22Rv1 (cell line): ENCODE data around the gene ELOVL7.
"Not testable (repeated sequence)": the region's sequence is repeated elsewhere in the genome, so short reads cannot be mapped to it uniquely, and the experiment has no call there.

Source experiments
- ZFX ChIP-seq: fragments of 450-650 bp; IDR thresholded peaks from 2 replicates; pipeline ENCODE4 v1.6.1; 2017; ENCODE audit warnings: antibody characterized with exemption, borderline replicate concordance
- TF ChIP-seq, protein P1 (sequence below): fragments of 450-650 bp; IDR thresholded peaks from 2 replicates; pipeline ENCODE4 v1.5.1; 2017; ENCODE audit warnings: mild to moderate bottlenecking

DNA sequence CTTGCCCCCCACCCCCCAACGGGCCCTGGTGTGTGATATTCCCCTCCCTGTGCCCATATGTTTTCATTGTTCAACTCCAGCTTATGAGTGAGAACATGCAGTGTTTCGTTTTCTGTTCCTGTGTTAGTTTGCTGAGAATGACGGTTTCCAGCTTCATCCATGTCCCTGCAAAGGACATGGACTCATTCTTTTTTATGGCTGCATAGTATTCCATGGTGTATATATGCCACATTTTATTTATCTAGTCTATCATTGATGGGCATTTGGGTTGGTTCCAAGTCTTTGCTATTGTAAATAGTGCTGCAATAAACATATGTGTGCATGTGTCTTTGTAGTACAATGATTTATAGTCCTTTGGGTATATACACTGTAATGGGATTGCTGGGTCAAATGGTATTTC, 132.2 kb downstream of the ELOVL7 start:
- TF ChIP-seq, protein P1, sequence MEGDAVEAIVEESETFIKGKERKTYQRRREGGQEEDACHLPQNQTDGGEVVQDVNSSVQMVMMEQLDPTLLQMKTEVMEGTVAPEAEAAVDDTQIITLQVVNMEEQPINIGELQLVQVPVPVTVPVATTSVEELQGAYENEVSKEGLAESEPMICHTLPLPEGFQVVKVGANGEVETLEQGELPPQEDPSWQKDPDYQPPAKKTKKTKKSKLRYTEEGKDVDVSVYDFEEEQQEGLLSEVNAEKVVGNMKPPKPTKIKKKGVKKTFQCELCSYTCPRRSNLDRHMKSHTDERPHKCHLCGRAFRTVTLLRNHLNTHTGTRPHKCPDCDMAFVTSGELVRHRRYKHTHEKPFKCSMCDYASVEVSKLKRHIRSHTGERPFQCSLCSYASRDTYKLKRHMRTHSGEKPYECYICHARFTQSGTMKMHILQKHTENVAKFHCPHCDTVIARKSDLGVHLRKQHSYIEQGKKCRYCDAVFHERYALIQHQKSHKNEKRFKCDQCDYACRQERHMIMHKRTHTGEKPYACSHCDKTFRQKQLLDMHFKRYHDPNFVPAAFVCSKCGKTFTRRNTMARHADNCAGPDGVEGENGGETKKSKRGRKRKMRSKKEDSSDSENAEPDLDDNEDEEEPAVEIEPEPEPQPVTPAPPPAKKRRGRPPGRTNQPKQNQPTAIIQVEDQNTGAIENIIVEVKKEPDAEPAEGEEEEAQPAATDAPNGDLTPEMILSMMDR: not testable (repeated sequence)
- not testable (repeated sequence) for TF ChIP-seq ZFX
